Fibroblast of villous mesenchyme (primary cell): ENCODE results near the gene CYP4F3. TPM values are rescaled to one million over a fixed set of nuclear protein-coding genes. Genes with fewer than 3 reads are reported as not detected.
"Not testable (repeated sequence)": the region's sequence is repeated elsewhere in the genome, so short reads cannot be mapped to it uniquely, and the experiment has no call there.

Source experiments
- DNase-seq: peaks from one replicate; pipeline ENCODE4 v3.0.0-alpha.2; 2010; ENCODE audit warnings: low read depth
- H3K4me3 ChIP-seq: 2 replicates; pipeline ENCODE4 v1.5.1; 2011; ENCODE audit warnings: low read depth, mild to moderate bottlenecking, low read length
- total RNA-seq: library from RNA; depleted of rRNA; stranded (reverse); fragments of >200 nt; gene quantifications from 2 replicates; pipeline ENCODE4 v1.2.3, GENCODE V29; 2012
- TF ChIP-seq, protein P1 (sequence below): IDR thresholded peaks from 2 replicates; pipeline ENCODE4 v1.5.1; 2012; ENCODE audit warnings: low read depth, mild to moderate bottlenecking, low read length; ENCODE audit not compliant: insufficient read depth

The CYP4F3 gene
- total RNA-seq, 1 donor, result not detected

DNA sequence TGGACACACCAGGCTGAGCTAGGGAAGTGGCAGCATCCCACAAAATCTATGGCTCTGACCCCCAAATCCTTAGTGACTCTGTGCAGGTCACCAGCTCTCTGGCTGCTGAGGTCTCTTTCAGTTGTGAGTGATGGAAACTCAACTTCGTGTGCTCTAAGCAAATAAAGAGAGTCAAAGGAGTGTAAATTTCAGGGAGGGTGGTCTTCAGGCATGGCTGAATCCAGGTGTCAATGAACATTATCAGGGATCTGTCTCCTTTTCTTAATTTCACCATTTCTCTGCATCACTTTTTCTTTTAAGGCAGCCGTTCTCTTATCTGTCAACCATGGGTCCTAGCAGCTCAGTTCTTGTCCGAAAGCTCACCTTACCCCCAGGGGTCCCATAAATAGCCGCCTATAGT is 38.4 kb downstream of the CYP4F3 start:
- TF ChIP-seq, protein P1, sequence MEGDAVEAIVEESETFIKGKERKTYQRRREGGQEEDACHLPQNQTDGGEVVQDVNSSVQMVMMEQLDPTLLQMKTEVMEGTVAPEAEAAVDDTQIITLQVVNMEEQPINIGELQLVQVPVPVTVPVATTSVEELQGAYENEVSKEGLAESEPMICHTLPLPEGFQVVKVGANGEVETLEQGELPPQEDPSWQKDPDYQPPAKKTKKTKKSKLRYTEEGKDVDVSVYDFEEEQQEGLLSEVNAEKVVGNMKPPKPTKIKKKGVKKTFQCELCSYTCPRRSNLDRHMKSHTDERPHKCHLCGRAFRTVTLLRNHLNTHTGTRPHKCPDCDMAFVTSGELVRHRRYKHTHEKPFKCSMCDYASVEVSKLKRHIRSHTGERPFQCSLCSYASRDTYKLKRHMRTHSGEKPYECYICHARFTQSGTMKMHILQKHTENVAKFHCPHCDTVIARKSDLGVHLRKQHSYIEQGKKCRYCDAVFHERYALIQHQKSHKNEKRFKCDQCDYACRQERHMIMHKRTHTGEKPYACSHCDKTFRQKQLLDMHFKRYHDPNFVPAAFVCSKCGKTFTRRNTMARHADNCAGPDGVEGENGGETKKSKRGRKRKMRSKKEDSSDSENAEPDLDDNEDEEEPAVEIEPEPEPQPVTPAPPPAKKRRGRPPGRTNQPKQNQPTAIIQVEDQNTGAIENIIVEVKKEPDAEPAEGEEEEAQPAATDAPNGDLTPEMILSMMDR, result no peak
- H3K4me3 ChIP-seq, result no peak overlapping the region
- no peak for DNase-seq

DNA sequence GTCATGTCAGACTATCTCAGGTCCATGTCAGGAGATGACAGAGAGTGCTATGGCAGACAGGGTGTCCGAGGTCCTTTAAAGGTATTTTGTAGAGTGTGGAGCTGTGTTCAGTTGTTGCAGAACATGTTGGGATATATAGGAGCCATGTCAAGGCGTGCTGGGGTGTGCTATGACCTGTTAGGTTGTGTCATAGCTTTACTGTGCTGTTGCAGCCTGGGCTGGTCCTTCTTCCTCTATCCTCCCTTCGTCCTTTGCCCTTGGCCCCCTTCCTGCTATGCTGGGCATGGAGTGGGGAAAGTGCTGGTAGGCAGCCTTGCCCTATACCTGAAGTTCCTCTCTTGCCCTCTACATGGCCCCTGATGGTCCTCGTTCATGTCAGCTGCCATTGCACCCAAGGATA is 39.2 kb downstream of the CYP4F3 start:
- H3K4me3 ChIP-seq, DNase-seq: not testable (repeated sequence)

DNA sequence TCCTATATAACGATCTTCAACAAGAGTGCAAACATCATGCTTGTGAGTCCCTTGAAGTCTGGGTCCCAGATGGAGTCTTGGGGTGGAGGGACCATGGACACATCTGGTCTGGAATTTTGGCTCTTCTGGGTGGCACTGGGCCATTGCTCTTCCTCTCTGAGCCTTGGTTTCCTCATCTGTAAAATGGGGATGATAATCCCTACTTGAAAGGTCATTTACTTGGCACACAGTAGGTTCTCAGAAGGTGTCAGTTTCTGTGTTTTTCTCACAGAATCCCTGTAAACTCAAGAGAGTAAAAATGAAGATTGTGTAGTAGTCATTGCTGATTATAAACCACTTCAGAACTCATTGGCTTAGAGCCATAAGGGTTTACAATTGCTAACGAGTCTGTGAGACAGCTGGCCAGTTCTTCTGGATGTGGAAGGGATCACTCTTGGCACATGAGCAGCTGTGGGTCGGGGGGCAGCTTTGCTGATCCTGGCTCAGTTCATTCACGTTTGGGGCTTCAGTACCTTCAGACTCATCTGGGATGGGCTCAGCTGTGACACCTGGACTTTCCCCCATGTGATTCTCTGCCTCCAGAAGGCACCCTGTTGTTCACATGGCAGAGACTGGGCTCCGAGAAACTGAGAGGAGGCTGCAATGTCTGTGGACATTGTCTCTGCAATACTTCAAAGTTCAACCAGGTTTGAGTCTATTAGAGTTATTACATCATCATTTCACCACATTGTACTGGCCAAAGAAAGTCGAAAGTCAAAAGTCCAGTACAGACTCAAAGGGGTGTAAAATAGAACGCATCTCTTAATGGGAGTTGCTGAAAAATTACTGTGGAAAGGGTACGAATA is 40.0 kb downstream of the CYP4F3 start:
- TF ChIP-seq, protein P1, result no peak
- H3K4me3 ChIP-seq, result no peak overlapping the region
- DNase-seq, result no peak

DNA sequence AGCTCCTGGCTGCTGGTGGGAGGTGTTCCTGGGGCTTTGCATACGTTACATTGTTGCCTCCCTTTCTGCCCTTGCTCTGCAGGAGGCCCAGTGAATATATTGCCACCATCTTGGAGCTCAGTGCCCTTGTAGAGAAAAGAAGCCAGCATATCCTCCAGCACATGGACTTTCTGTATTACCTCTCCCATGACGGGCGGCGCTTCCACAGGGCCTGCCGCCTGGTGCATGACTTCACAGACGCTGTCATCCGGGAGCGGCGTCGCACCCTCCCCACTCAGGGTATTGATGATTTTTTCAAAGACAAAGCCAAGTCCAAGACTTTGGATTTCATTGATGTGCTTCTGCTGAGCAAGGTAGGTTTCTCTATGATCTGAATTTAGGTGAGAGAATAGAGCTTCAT is 42.7 kb downstream of the CYP4F3 start:
- DNase-seq, result no peak
- H3K4me3 ChIP-seq, result no peak overlapping the region
- TF ChIP-seq, protein P1, result no peak

DNA sequence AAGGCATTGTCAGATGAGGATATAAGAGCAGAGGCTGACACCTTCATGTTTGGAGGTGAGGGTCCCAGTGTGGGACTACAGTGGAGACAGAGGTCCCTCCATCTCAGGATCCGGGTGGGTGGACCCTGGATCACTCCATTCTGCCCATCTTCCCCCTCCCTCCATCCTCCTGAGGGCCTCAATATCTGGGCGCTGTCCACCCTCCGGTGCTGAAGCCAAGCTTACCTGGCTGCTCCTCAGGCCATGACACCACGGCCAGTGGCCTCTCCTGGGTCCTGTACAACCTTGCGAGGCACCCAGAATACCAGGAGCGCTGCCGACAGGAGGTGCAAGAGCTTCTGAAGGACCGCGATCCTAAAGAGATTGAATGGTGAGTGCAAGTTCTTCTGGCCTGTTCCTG is 44.1 kb downstream of the CYP4F3 start:
- no peak overlapping the region for H3K4me3 ChIP-seq
- no peak for DNase-seq
- TF ChIP-seq, protein P1, result no peak

DNA sequence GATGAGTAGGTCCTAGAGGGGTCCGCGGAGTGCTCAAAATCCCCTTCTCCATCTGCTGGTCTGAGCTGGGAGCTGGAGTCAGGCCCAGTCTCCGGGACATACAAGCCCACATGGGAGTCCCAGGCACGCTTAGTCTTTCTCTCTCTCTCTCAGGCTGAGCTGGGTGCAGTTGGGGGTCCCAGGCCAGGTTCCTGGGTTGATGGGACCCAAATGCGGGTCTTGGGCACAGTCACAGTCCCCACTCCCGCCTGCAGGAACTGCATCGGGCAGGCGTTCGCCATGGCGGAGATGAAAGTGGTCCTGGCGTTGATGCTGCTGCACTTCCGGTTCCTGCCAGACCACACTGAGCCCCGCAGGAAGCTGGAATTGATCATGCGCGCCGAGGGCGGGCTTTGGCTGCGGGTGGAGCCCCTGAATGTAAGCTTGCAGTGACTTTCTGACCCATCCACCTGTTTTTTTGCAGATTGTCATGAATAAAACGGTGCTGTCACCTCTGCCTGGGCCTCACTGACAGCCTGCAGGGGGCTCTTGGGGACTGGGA is 56.0 kb downstream of the CYP4F3 start:
- TF ChIP-seq, protein P1, result no peak
- no peak overlapping the region for H3K4me3 ChIP-seq
- no peak for DNase-seq

DNA sequence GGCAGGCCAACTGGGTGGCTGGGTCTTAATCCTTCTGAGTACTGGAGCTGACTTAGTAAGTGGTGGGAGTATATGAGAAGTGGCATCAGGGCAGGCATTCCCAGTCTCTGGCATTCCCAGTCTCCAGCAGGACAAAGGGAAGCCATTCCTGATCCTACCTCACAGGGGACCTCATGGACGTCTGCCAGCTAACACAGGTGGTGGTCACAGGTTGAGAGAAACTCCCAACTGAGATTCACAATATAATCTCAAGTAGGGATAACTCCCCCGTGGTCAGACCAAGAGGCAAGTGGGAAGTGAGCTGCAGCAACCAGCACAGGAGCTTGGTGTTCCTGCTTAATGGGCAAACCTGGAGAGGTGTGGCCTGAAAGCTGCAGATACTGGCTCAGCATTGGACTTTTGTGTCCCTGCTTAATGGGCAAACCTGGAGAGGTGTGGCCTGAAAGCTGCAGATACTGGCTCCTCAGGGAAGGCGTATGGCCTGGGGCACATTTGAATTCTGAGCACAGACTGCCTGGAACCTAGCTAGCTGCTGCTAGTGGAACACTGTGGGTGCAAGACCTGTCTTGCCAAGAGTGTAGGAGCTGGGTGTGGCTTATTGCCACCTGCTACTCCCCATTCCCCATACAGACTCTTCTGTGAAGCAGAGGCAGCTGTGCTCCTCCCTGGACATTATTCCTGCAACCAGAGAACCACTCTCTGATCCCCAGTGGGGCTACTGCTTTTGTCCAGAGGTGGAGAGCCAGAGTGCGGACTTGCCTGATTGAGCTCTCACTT is 61.2 kb downstream of the CYP4F3 start:
- TF ChIP-seq, protein P1, result no peak
- no peak overlapping the region for H3K4me3 ChIP-seq
- DNase-seq, result no peak
